K562 (cell line): ENCODE measurements around the gene SPINT2. TPM values are rescaled to one million over a fixed set of nuclear protein-coding genes. Genes with fewer than 3 reads are reported as not detected.

Experiments used
- ATAC-seq: fragments of 200-7000 bp; cut with Tn5 transposase; 3 replicates; pipeline ENCODE4 v1.9.1; 2020; ENCODE audit warnings: moderate library complexity
- BruUV-seq: library from RNA; stranded (reverse); fragments of 400-500 nt; replicated peaks from 2 replicates; lab custom pipeline; 2021; lab: Mats Ljungman, UMichigan
- CTCF ChIA-PET: fragments of 300-600 bp; formaldehyde crosslinking; extraction: SDS; loops from one replicate; lab custom pipeline; 2021; ENCODE audit warnings: low intra/inter-chr PET ratio; lab: Yijun Ruan, JAX
- POLR2A ChIA-PET: fragments of 300-600, 350-650 bp; sonication (Branson Sonifier 250); formaldehyde crosslinking; extraction: SDS; loops from one replicate; lab custom pipeline; 2021; ENCODE audit warnings: antibody characterized with exemption, inconsistent platforms; lab: Yijun Ruan, JAX
- DNase-seq, 4 experiments: peaks; one replicate each; pipeline versions ENCODE4 v3.0.0 to v3.0.0-alpha.2; 2011 to 2018; ENCODE audit warnings: low spot score in 3 of 4, mixed read lengths in 3 of 4; ENCODE audit errors: extremely low read depth in 1 of 4
- FAIRE-seq: peaks from 2 replicates; lab custom pipeline; 2011; peaks lifted over from hg19 to GRCh38; lab: Jason Lieb, UNC
- H2AFZ ChIP-seq: 2 replicates; pipeline ENCODE4 v1.6.0; 2011; ENCODE audit warnings: low read depth, low read length, control low read depth, inconsistent platforms
- H3K27ac ChIP-seq: fragments of 200-600 bp; 3 replicates; pipeline ENCODE4 v1.8.0; 2011; ENCODE audit warnings: low read depth, mild to moderate bottlenecking, control low read depth, inconsistent platforms, low read length, moderate library complexity, mixed read lengths; ENCODE audit errors: extremely low read depth
- H3K27me3 ChIP-seq, 2 experiments: fragments of 300-600 bp in 1 of 2; 2 replicates in 1 of 2; 3 replicates in 1 of 2; pipeline versions ENCODE4 v1.6.0 to v1.8.0; 2011; ENCODE audit warnings: inconsistent platforms in 2 of 2, low read length in 2 of 2, mild to moderate bottlenecking in 1 of 2, mixed read lengths in 1 of 2, moderate library complexity in 1 of 2; ENCODE audit not compliant: control insufficient read depth in 2 of 2, insufficient read depth in 2 of 2
- H3K36me3 ChIP-seq: fragments of 300-600 bp; 3 replicates; pipeline ENCODE4 v1.8.0; 2011; ENCODE audit warnings: mild to moderate bottlenecking, low read length, inconsistent platforms; ENCODE audit not compliant: control insufficient read depth, insufficient read depth
- H3K4me1 ChIP-seq, 2 experiments: fragments of 200-600 bp in 1 of 2; replicated peaks in 1 of 2; 2 replicates in 1 of 2; 3 replicates in 1 of 2; pipeline versions ENCODE4 v1.5.1 to v1.8.0; 2011; ENCODE audit warnings: inconsistent platforms in 2 of 2, low read length in 2 of 2, mild to moderate bottlenecking in 1 of 2, mixed read lengths in 1 of 2, moderate library complexity in 1 of 2; ENCODE audit not compliant: control insufficient read depth in 2 of 2, insufficient read depth in 2 of 2
- H3K4me2 ChIP-seq: 2 replicates; pipeline ENCODE4 v1.6.1; 2011; ENCODE audit warnings: low read length, control low read depth, inconsistent platforms, mixed read lengths; ENCODE audit not compliant: insufficient read depth
- H3K4me3 ChIP-seq: fragments of 200-600 bp; sonication (generic), shearing (Covaris generic); 2 replicates; pipeline ENCODE4 v1.5.1; 2016; ENCODE audit warnings: control low read depth, inconsistent platforms
- H3K79me2 ChIP-seq: fragments of 200-600 bp; 3 replicates; pipeline ENCODE4 v1.8.0; 2011; ENCODE audit warnings: low read length, inconsistent platforms; ENCODE audit not compliant: control insufficient read depth, insufficient read depth
- H3K9ac ChIP-seq, 2 experiments: 2 replicates each; pipeline versions ENCODE4 v1.6.0 to v1.6.1; 2011; ENCODE audit warnings: low read depth in 2 of 2, low read length in 2 of 2, control low read depth in 1 of 2, inconsistent platforms in 1 of 2, mild to moderate bottlenecking in 1 of 2, mixed read lengths in 1 of 2; ENCODE audit not compliant: insufficient read depth in 1 of 2
- H3K9me1 ChIP-seq: one replicate; pipeline ENCODE4 v1.6.0; 2011; ENCODE audit warnings: inconsistent platforms, mild to moderate bottlenecking, low read length, moderate library complexity; ENCODE audit not compliant: control insufficient read depth, insufficient read depth
- H3K9me3 ChIP-seq: replicated peaks from 2 replicates; pipeline ENCODE4 v1.5.1; 2011; ENCODE audit warnings: low read depth, low read length, inconsistent platforms; ENCODE audit not compliant: control insufficient read depth, insufficient read depth
- H4K20me1 ChIP-seq: replicated peaks from 2 replicates; pipeline ENCODE4 v1.6.1; 2011; ENCODE audit warnings: low read length, inconsistent platforms, mixed read lengths; ENCODE audit not compliant: control insufficient read depth, insufficient read depth
- ARHGAP35 ChIP-seq: fragments of 450-650 bp; IDR thresholded peaks from 2 replicates; pipeline ENCODE4 v1.6.1; 2018; ENCODE audit not compliant: partially characterized antibody
- BHLHE40 ChIP-seq: IDR thresholded peaks from 2 replicates; pipeline ENCODE4 v1.6.1; 2011; ENCODE audit warnings: low read length, improper control_type of control experiment
- DPF2 ChIP-seq: fragments of 450-650 bp; IDR thresholded peaks from 2 replicates; pipeline ENCODE4 v1.6.1; 2016
- EP400 ChIP-seq: fragments of 450-650 bp; IDR thresholded peaks from 2 replicates; pipeline ENCODE4 v1.6.1; 2017; ENCODE audit warnings: antibody characterized with exemption, mild to moderate bottlenecking, moderate library complexity
- ETV5 ChIP-seq: sonication (generic); formaldehyde crosslinking; IDR thresholded peaks from 2 replicates; pipeline ENCODE4 v1.4.0; 2020; ENCODE audit warnings: low read depth, mild to moderate bottlenecking, missing genetic modification reagents
- HDAC1 ChIP-seq, 2 experiments: fragments of 450-650 bp; IDR thresholded peaks; 2 replicates each; pipeline ENCODE4 v1.6.1; 2016 to 2017; ENCODE audit warnings: inconsistent platforms in 1 of 2, mild to moderate bottlenecking in 1 of 2, moderate library complexity in 1 of 2
- KLF6 ChIP-seq: fragments of 250-450 bp; sonication (Bioruptor Pico); IDR thresholded peaks from 2 replicates; pipeline ENCODE4 v1.4.0; 2020; ENCODE audit warnings: mild to moderate bottlenecking, moderate library complexity, borderline replicate concordance
- SIX5 ChIP-seq, 2 experiments: IDR thresholded peaks; 2 replicates each; pipeline ENCODE4 v1.6.1; 2011; ENCODE audit warnings: low read length in 2 of 2, borderline replicate concordance in 1 of 2, low read depth in 1 of 2, mild to moderate bottlenecking in 1 of 2, moderate library complexity in 1 of 2; ENCODE audit not compliant: insufficient read depth in 1 of 2
- THAP7 ChIP-seq: fragments of 250-450 bp; sonication (Bioruptor Pico); IDR thresholded peaks from 2 replicates; pipeline ENCODE4 v1.5.0; 2021
- ZBTB43 ChIP-seq: sonication (generic); formaldehyde crosslinking; IDR thresholded peaks from 2 replicates; pipeline ENCODE4 v1.8.0; 2023; ENCODE audit warnings: mild to moderate bottlenecking, missing genetic modification reagents
- ZNF165 ChIP-seq: fragments of 250-450 bp; sonication (Bioruptor Pico); IDR thresholded peaks from 2 replicates; pipeline ENCODE4 v1.4.0; 2020; ENCODE audit warnings: borderline replicate concordance
- WGBS: fragments of 100-300 bp; shearing (Covaris generic); methylation state at CpG from one replicate; pipeline ENCODE4 v1.1.6; 2016; ENCODE audit warnings: low coverage, mixed read lengths; ENCODE audit not compliant: insufficient coverage; ENCODE audit errors: missing lambda C conversion rate; 5-methylcytosine and 5-hydroxymethylcytosine counted together
- in situ Hi-C: fragments of 300-500 bp; cut with MboI; formaldehyde crosslinking; loops from 4 replicates; pipeline ENCODE4 v1.15.0; 2018; ENCODE audit warnings: inconsistent platforms, mixed read lengths
- intact Hi-C: fragments of 100-400 bp; cut with micrococcal nuclease; formaldehyde crosslinking; loops from 2 replicates; pipeline ENCODE4 v1.14.2; 2022
- polyA plus RNA-seq, 8 experiments: library from polyadenylated mRNA; depleted of rRNA in 4 of 8; stranded (reverse) in 5 of 8; unstranded in 3 of 8; fragments of >200 nt; fragmentation: Nextera tagmentation in 2 of 8; fragmentation: Illumina TruSeq in 1 of 8; extraction: Ambion mirVana in 2 of 8; extraction: Trizol in 1 of 8; gene quantifications; 2 replicates each; pipeline versions ENCODE4 v1.2.1 to v1.2.3, GENCODE V29; 2011 to 2014; ENCODE audit warnings: inconsistent platforms in 1 of 8, missing spikeins in 1 of 8
- total RNA-seq, 7 experiments: library from RNA; depleted of rRNA in 6 of 7; stranded (reverse); fragments of >200 nt in 6 of 7; fragmentation: Illumina TruSeq in 2 of 7; extraction: Trizol in 2 of 7; gene quantifications; 2 replicates each; pipeline versions ENCODE4 v1.2.1 to v1.2.3, GENCODE V29; 2011 to 2021; ENCODE audit warnings: low replicate concordance in 1 of 7

Gene SPINT2
- total and polyA plus RNA-seq, 9 of the 15 experiments (the other 6 are each of a cell fraction or from before 2014, with no cell fraction given), result 0.65 to 4.5 (median 3.4) TPM

- H3K4me3 ChIP-seq, result peak overlapping the region; percentile 67
- no peaks in the 10 kb centered on the region for H4K20me1 ChIP-seq
- DNase-seq (no peak), FAIRE-seq (no peak), ATAC-seq (no peak)
- H2AFZ ChIP-seq, result peak overlapping the region; percentile 98
- no peaks in the 10 kb centered on the region for H3K9me3 ChIP-seq
- H3K36me3 ChIP-seq, result no peaks in the 10 kb centered on the region
- H3K9me1 ChIP-seq, result no peaks in the 10 kb centered on the region
- H3K79me2 ChIP-seq, result no peaks in the 10 kb centered on the region; the same call in 2 of the 3 replicates
- H3K27me3 ChIP-seq, result no peaks in the 10 kb centered on the region; a peak in 1 of 5 replicates
- H3K27ac ChIP-seq, result no peak overlapping the region
- intact Hi-C loops (no loop called here), in situ Hi-C loops (loop anchor here (10.0 kb wide), 1 partner anchor 299 kb away; no protein-coding TSS in a partner anchor)
- peak overlapping the region; percentile 100 for H3K4me2 ChIP-seq
- peaks cover 7 to 42% of the 10 kb centered on the region in 2 experiments; a peak in 4 of 5 replicates for H3K4me1 ChIP-seq
- H3K9ac ChIP-seq, result peak overlapping the region; percentile 4 to 70; a peak in 2 of 4 replicates
- ChIA-PET POLR2A (no interaction called here), CTCF (interaction anchor here (0.7 to 1.8 kb wide), 2 partner anchors 81 to 356 kb away, joined by 4 to 7 read pairs; no protein-coding TSS in a partner anchor)
- WGBS, result 3% methylated on average over 11 of the region's 13 CpGs
- TF ChIP-seq ARHGAP35, result peak; percentile 0
- no peak for TF ChIP-seq ZNF165 (CRISPR knock-in tag)
- no TSS peak for BruUV-seq
Measured at GRCh38 chr19:38223617-38224013, 40.8 kb upstream of the SPINT2 start.

- peak within 1 kb of the TSS; percentile 100 for H3K4me2 ChIP-seq
- H3K9me1 ChIP-seq, result no peaks in the 10 kb centered on the region
- H3K27me3 ChIP-seq, result no peaks in the 10 kb centered on the region; a peak in 1 of 5 replicates
- H3K9me3 ChIP-seq, result no peaks in the 10 kb centered on the region
- FAIRE-seq, result peak; percentile 89
- H3K27ac ChIP-seq, result peak within 1 kb of the TSS; percentile 65
- H3K79me2 ChIP-seq, result no peaks in the 10 kb centered on the region; the same call in 2 of the 3 replicates
- peak; percentile 92 to 96 (median 96) for DNase-seq
- peak within 1 kb of the TSS; percentile 53 to 83 for H3K9ac ChIP-seq
- no peaks in the 10 kb centered on the region for H3K36me3 ChIP-seq
- ChIA-PET CTCF (interaction anchor here (0.7 to 1.8 kb wide), 3 partner anchors 72 to 356 kb away, joined by 4 to 7 read pairs (median 4); no protein-coding TSS in a partner anchor), POLR2A (interaction anchor here (0.7 kb wide), 1 partner anchor 61 kb away, joined by 5 read pairs; no protein-coding TSS in a partner anchor)
- peak within 1 kb of the TSS; percentile 67 for H3K4me3 ChIP-seq
- no peaks in the 10 kb centered on the region for H4K20me1 ChIP-seq
- intact Hi-C loops (no loop called here), in situ Hi-C loops (loop anchor here (10.0 kb wide), 1 partner anchor 299 kb away; no protein-coding TSS in a partner anchor)
- BruUV-seq, result no TSS peak
- under 1% methylated on average over 47 of the region's 61 CpGs for WGBS
- peak; percentile 97 for ATAC-seq
- H3K4me1 ChIP-seq, result peaks cover 7 to 48% of the 10 kb centered on the region in 2 experiments; a peak in 4 of 5 replicates
- H2AFZ ChIP-seq, result peak within 1 kb of the TSS; percentile 98
- TF ChIP-seq KLF6 (no peak), EP400 (peak; percentile 38; the same call in 1 of the 2 replicates), DPF2 (peak; percentile 77), SIX5 (IDR thresholded peaks at IDR 0.05; ENCODE audit: borderline replicate concordance in 1 of 2, insufficient read depth in 1 of 2, low read depth in 1 of 2, low read length in 2 of 2) (peak; percentile 67 to 73; a peak in 3 of 4 replicates), HDAC1 (IDR thresholded peaks at IDR 0.05) (peak in 1 of 2 experiments; percentile 96; a peak in 2 of 4 replicates), BHLHE40 (peak; percentile 58), ZBTB43 (CRISPR knock-in tag) (peak; percentile 90; the same call in 1 of the 2 replicates), THAP7 (CRISPR knock-in tag) (no peak), ETV5 (CRISPR knock-in tag) (peak; percentile 71)
Measured at GRCh38 chr19:38224014-38224862, 40.1 kb upstream of the SPINT2 start, which contains the start of gene DPF1. Gene DPF1, minus strand, starts transcription at chr19:38224222. Its CDS starts 80 bp downstream, at chr19:38224142.
